Epidermal melanocyte (primary cell): ENCODE data around the gene AGO4.

Experiments used
- DNase-seq: peaks from one replicate; pipeline ENCODE4 v3.0.0; 2011; ENCODE audit warnings: low spot score; ENCODE audit not compliant: insufficient read length

The AGO4 gene

GRCh38 chr1:35894183-35894582 is 86.4 kb downstream of the AGO4 start:
- no peak for DNase-seq

GRCh38 chr1:35894656-35895055 is 86.8 kb downstream of the AGO4 start:
- DNase-seq, result no peak

GRCh38 chr1:35899941-35900340 is 92.1 kb downstream of the AGO4 start:
- DNase-seq, result no peak

- no peak for DNase-seq
Measured at GRCh38 chr1:35901235-35901634, 93.4 kb downstream of the AGO4 start.

GRCh38 chr1:35902671-35903070 is 94.9 kb downstream of the AGO4 start:
- no peak for DNase-seq
